Liver (tissue), 9 donors: ENCODE measurements around the gene BMP10. TPM values are rescaled to one million over a fixed set of nuclear protein-coding genes. Genes with fewer than 3 reads are reported as not detected.

ENCODE experiments used
- DNase-seq: peaks from one replicate; pipeline ENCODE4 v3.0.0-alpha.2; 2017; ENCODE audit warnings: low spot score
- H3K27ac ChIP-seq, 2 donors: one replicate each; pipeline ENCODE4 v1.7.0; 2013; ENCODE audit warnings: inconsistent platforms in 2 of 2, low read length in 2 of 2, control low read depth in 1 of 2, low read depth in 1 of 2, mild to moderate bottlenecking in 1 of 2
- H3K27me3 ChIP-seq, 4 donors: one replicate each; pipeline versions ENCODE4 v1.6.1 to v1.7.0; 2013; ENCODE audit warnings: low read length in 3 of 4, inconsistent platforms in 1 of 4, mild to moderate bottlenecking in 1 of 4, moderate library complexity in 1 of 4; ENCODE audit not compliant: control insufficient read depth in 4 of 4, insufficient read depth in 4 of 4
- H3K36me3 ChIP-seq, 4 donors: one replicate each; pipeline versions ENCODE4 v1.6.1 to v1.7.0; 2013; ENCODE audit warnings: low read length in 3 of 4, mild to moderate bottlenecking in 3 of 4, low read depth in 1 of 4, moderate library complexity in 1 of 4; ENCODE audit not compliant: control insufficient read depth in 4 of 4, insufficient read depth in 3 of 4
- H3K4me1 ChIP-seq, 4 donors: one replicate each; pipeline versions ENCODE4 v1.6.1 to v1.7.0; 2013; ENCODE audit warnings: low read length in 3 of 4, mild to moderate bottlenecking in 3 of 4, moderate library complexity in 1 of 4; ENCODE audit not compliant: control insufficient read depth in 4 of 4, insufficient read depth in 4 of 4
- H3K4me3 ChIP-seq, 3 donors: one replicate each; pipeline versions ENCODE4 v1.6.1 to v1.7.0; 2013; ENCODE audit warnings: low read length in 3 of 3, control low read depth in 1 of 3, low read depth in 1 of 3, mild to moderate bottlenecking in 1 of 3
- H3K9ac ChIP-seq, 2 donors: one replicate each; pipeline ENCODE4 v1.7.0; 2013; ENCODE audit warnings: low read length in 2 of 2, mild to moderate bottlenecking in 2 of 2, moderate library complexity in 2 of 2, control low read depth in 1 of 2, low read depth in 1 of 2
- H3K9me3 ChIP-seq, 4 donors: one replicate each; pipeline versions ENCODE4 v1.6.1 to v1.7.0; 2013; ENCODE audit warnings: low read length in 3 of 4; ENCODE audit not compliant: control insufficient read depth in 4 of 4
- FOXA1 ChIP-seq: IDR thresholded peaks from 2 replicates; pipeline ENCODE4 v1.6.1; 2016; ENCODE audit warnings: antibody characterized with exemption
- FOXA2 ChIP-seq: IDR thresholded peaks from 2 replicates; pipeline ENCODE4 v1.6.1; 2016; ENCODE audit warnings: antibody characterized with exemption
- GABPA ChIP-seq, 2 donors: IDR thresholded peaks in 1 of 2; conservative IDR thresholded peaks in 1 of 2; 2 replicates each; pipeline ENCODE4 v1.6.1; 2016; ENCODE audit warnings: antibody characterized with exemption in 2 of 2, mild to moderate bottlenecking in 1 of 2, moderate library complexity in 1 of 2
- JUND ChIP-seq, 2 donors: IDR thresholded peaks; 2 replicates each; pipeline ENCODE4 v1.6.1; 2016; ENCODE audit warnings: antibody characterized with exemption in 2 of 2
- NR2F2 ChIP-seq: IDR thresholded peaks from 2 replicates; pipeline ENCODE4 v1.6.1; 2016; ENCODE audit warnings: antibody characterized with exemption
- RXRA ChIP-seq, 2 donors: IDR thresholded peaks; 2 replicates each; pipeline ENCODE4 v1.6.1; 2017 to 2018; ENCODE audit warnings: antibody characterized with exemption in 2 of 2, mild to moderate bottlenecking in 1 of 2
- SP1 ChIP-seq: IDR thresholded peaks from 2 replicates; pipeline ENCODE4 v1.6.1; 2018; ENCODE audit warnings: antibody characterized with exemption, mild to moderate bottlenecking
- TAF1 ChIP-seq: conservative IDR thresholded peaks from 2 replicates; pipeline ENCODE4 v1.6.1; 2016; ENCODE audit warnings: antibody characterized with exemption, mild to moderate bottlenecking
- YY1 ChIP-seq: IDR thresholded peaks from 2 replicates; pipeline ENCODE4 v1.6.1; 2016; ENCODE audit warnings: antibody characterized with exemption, mild to moderate bottlenecking
- WGBS: extraction: QIAGEN DNeasy Blood & Tissue Kit; methylation state at CpG from one replicate; pipeline ENCODE4 v1.1.7; 2013; 5-methylcytosine and 5-hydroxymethylcytosine counted together
- polyA plus RNA-seq, 2 donors: library from polyadenylated mRNA; stranded (reverse) in 1 of 2; unstranded in 1 of 2; fragments of 200-250 nt in 1 of 2; fragments of >200 nt in 1 of 2; fragmentation: Nextera tagmentation in 1 of 2; extraction: Ambion mirVana in 1 of 2; gene quantifications; one replicate each; pipeline versions ENCODE4 v1.2.1 to v1.2.3, GENCODE V29; 2013 to 2015
- total RNA-seq, 2 donors: library from RNA; depleted of rRNA; stranded (reverse); fragments of >200 nt; gene quantifications; one replicate each; pipeline ENCODE4 v1.2.3, GENCODE V29; 2014
- TF ChIP-seq, protein P1 (sequence below): IDR thresholded peaks from 2 replicates; pipeline ENCODE4 v1.6.1; 2016; ENCODE audit warnings: antibody characterized with exemption
- TF ChIP-seq, protein P2 (sequence below): IDR thresholded peaks from 2 replicates; pipeline ENCODE4 v1.6.1; 2016; ENCODE audit warnings: antibody characterized with exemption
- TF ChIP-seq, protein P3 (sequence below): IDR thresholded peaks from 2 replicates; pipeline ENCODE4 v1.6.1; 2016; ENCODE audit warnings: antibody characterized with exemption, mild to moderate bottlenecking
- TF ChIP-seq, protein P4 (sequence below): fragments of 150-350 bp; IDR thresholded peaks from 2 replicates; pipeline ENCODE4 v1.5.1; 2017; ENCODE audit warnings: improper control_type of control experiment, low read depth, low read length; ENCODE audit not compliant: missing input control
- donor health status: healthy.
- donor health status: healthy.
- donor health status: healthy.
- donor health status: healthy.
- donor health status: healthy.

The BMP10 gene
- total and polyA plus RNA-seq, 4 donors = 0.39 to 10.0 (median 8.7) TPM

DNA sequence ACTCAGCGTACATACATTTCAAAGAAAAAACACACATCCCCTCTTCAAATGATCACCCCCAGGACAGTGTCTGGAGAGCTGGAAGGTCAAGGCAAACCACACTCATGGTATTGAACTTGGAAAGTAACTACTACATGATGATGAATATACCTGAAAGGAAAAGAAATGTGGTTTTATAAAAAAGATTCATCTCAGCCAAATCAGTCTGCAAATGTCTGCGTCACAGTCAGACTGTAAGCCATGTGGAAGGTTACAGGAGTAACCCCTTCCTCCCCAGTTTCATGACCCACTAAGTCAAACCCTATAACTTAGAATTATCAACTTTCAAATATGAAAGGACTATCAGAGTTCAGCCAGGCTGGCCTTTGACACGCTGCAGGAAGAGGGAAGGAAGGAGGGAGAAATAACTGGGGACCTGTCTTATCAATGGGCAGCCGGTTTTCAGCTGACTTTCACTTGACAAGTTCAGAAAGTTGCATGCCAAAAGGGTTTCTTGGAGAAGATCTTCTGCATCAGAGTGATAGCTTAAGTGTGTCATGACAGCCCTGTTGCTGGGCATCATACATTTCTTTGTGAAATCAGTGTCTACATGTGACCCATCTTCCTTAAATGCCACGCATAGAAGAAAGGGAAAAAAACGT, 7.0 kb upstream of the BMP10 start:
- Histone ChIP-seq H3K4me1 (no peaks in the 10 kb centered on the region), H3K27ac (no peak overlapping the region), H3K27me3 (no peaks in the 10 kb centered on the region), H3K9me3 (no peaks in the 10 kb centered on the region), H3K9ac (no peak overlapping the region), H3K4me3 (no peak overlapping the region), H3K36me3 (no peaks in the 10 kb centered on the region)
- 61% methylated on average over 6 of the region's 6 CpGs for WGBS
- TF ChIP-seq TAF1 (no peak), YY1 (no peak), FOXA2 (no peak), RXRA (IDR thresholded peaks at IDR 0.05) (no peak), NR2F2 (no peak), SP1 (no peak), GABPA (IDR thresholded peaks at IDR 0.05 in 1 of 2, conservative IDR thresholded peaks at IDR 0.05 in 1 of 2) (no peak), FOXA1 (no peak)
- TF ChIP-seq, protein P1, sequence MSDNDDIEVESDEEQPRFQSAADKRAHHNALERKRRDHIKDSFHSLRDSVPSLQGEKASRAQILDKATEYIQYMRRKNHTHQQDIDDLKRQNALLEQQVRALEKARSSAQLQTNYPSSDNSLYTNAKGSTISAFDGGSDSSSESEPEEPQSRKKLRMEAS = no peak
- TF ChIP-seq, protein P2, sequence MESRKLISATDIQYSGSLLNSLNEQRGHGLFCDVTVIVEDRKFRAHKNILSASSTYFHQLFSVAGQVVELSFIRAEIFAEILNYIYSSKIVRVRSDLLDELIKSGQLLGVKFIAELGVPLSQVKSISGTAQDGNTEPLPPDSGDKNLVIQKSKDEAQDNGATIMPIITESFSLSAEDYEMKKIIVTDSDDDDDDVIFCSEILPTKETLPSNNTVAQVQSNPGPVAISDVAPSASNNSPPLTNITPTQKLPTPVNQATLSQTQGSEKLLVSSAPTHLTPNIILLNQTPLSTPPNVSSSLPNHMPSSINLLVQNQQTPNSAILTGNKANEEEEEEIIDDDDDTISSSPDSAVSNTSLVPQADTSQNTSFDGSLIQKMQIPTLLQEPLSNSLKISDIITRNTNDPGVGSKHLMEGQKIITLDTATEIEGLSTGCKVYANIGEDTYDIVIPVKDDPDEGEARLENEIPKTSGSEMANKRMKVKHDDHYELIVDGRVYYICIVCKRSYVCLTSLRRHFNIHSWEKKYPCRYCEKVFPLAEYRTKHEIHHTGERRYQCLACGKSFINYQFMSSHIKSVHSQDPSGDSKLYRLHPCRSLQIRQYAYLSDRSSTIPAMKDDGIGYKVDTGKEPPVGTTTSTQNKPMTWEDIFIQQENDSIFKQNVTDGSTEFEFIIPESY = no peak
- TF ChIP-seq, protein P3, sequence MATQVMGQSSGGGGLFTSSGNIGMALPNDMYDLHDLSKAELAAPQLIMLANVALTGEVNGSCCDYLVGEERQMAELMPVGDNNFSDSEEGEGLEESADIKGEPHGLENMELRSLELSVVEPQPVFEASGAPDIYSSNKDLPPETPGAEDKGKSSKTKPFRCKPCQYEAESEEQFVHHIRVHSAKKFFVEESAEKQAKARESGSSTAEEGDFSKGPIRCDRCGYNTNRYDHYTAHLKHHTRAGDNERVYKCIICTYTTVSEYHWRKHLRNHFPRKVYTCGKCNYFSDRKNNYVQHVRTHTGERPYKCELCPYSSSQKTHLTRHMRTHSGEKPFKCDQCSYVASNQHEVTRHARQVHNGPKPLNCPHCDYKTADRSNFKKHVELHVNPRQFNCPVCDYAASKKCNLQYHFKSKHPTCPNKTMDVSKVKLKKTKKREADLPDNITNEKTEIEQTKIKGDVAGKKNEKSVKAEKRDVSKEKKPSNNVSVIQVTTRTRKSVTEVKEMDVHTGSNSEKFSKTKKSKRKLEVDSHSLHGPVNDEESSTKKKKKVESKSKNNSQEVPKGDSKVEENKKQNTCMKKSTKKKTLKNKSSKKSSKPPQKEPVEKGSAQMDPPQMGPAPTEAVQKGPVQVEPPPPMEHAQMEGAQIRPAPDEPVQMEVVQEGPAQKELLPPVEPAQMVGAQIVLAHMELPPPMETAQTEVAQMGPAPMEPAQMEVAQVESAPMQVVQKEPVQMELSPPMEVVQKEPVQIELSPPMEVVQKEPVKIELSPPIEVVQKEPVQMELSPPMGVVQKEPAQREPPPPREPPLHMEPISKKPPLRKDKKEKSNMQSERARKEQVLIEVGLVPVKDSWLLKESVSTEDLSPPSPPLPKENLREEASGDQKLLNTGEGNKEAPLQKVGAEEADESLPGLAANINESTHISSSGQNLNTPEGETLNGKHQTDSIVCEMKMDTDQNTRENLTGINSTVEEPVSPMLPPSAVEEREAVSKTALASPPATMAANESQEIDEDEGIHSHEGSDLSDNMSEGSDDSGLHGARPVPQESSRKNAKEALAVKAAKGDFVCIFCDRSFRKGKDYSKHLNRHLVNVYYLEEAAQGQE = no peak
- no peak for DNase-seq

DNA sequence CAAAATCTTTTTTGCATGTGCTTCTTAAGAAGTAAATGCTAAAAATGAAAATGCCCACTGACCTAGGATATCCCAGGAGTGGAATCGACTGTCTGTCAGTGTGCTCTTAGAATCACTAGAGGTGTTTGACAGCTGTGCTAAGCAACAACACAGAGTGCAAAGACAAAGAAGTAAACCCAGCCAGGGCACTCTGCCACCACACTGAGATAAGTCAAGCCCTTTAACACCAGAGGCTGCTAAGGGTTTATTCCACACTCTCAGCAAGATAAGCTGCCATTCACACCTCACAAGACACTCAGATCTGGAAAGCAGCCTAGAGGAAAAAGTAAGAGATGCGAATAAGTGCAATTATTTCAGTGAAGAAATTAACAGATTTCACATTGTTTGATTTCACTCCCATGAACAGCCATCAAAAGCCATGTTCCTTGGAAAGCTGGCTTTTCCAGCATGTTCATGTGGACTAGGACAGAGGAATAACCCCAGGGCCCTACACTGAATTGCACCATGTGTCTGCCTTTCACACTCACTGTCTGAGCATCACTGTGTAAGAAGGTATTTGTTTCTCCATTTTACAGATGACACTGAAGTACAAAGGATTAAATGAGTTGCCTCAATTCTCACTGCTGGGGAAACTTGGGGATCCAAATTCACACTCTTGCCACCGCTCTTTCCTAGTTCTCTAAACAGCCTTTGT, 6.0 kb upstream of the BMP10 start:
- Histone ChIP-seq H3K27me3 (no peaks in the 10 kb centered on the region), H3K4me1 (no peaks in the 10 kb centered on the region), H3K27ac (no peak overlapping the region), H3K9me3 (no peaks in the 10 kb centered on the region), H3K9ac (no peak overlapping the region), H3K36me3 (no peaks in the 10 kb centered on the region), H3K4me3 (no peak overlapping the region)
- DNase-seq = no peak
- WGBS = 73% methylated on average over 3 of the region's 3 CpGs
- TF ChIP-seq FOXA2 (no peak), JUND (IDR thresholded peaks at IDR 0.05) (no peak), GABPA (IDR thresholded peaks at IDR 0.05 in 1 of 2, conservative IDR thresholded peaks at IDR 0.05 in 1 of 2) (no peak), RXRA (IDR thresholded peaks at IDR 0.05) (no peak), SP1 (no peak)
- TF ChIP-seq, protein P4, sequence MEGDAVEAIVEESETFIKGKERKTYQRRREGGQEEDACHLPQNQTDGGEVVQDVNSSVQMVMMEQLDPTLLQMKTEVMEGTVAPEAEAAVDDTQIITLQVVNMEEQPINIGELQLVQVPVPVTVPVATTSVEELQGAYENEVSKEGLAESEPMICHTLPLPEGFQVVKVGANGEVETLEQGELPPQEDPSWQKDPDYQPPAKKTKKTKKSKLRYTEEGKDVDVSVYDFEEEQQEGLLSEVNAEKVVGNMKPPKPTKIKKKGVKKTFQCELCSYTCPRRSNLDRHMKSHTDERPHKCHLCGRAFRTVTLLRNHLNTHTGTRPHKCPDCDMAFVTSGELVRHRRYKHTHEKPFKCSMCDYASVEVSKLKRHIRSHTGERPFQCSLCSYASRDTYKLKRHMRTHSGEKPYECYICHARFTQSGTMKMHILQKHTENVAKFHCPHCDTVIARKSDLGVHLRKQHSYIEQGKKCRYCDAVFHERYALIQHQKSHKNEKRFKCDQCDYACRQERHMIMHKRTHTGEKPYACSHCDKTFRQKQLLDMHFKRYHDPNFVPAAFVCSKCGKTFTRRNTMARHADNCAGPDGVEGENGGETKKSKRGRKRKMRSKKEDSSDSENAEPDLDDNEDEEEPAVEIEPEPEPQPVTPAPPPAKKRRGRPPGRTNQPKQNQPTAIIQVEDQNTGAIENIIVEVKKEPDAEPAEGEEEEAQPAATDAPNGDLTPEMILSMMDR = no peak
